Gastroesophageal sphincter (tissue), 4 donors: ENCODE measurements around the gene SLC25A25. TPM values are rescaled to one million over a fixed set of nuclear protein-coding genes. Genes with fewer than 3 reads are reported as not detected.
"Not testable (repeated sequence)": the region's sequence is repeated elsewhere in the genome, so short reads cannot be mapped to it uniquely, and the experiment has no call there.

Experiments
- ATAC-seq: fragments of 150-250 bp; one replicate; pipeline ENCODE4 v1.9.1; 2016; ENCODE audit warnings: mild to moderate bottlenecking, moderate library complexity
- H3K27ac ChIP-seq, 4 donors: fragments of 200-600 bp; sonication (generic) in 3 of 4; 1 replicate in 3 of 4; 2 replicates in 1 of 4; pipeline ENCODE4 v1.5.1; 2016 to 2019
- H3K27me3 ChIP-seq: fragments of 200-600 bp; sonication (generic); one replicate; pipeline ENCODE4 v1.5.1; 2019
- H3K36me3 ChIP-seq, 2 donors: fragments of 200-600 bp; sonication (generic); one replicate each; pipeline ENCODE4 v1.5.1; 2019; ENCODE audit warnings: control low read depth in 1 of 2
- H3K4me1 ChIP-seq, 3 donors: fragments of 200-600 bp; sonication (generic); 1 replicate in 2 of 3; 2 replicates in 1 of 3; pipeline ENCODE4 v1.5.1; 2016 to 2019; ENCODE audit warnings: control low read depth in 2 of 3
- H3K4me3 ChIP-seq, 2 donors: fragments of 200-600 bp; sonication (generic); one replicate each; pipeline ENCODE4 v1.5.1; 2019; ENCODE audit warnings: mild to moderate bottlenecking in 1 of 2, moderate library complexity in 1 of 2
- H3K9me3 ChIP-seq, 3 donors: fragments of 200-600 bp; sonication (generic); one replicate each; pipeline ENCODE4 v1.5.1; 2017 to 2019; ENCODE audit warnings: control low read depth in 2 of 3
- EP300 ChIP-seq: sonication (generic); formaldehyde crosslinking; IDR thresholded peaks from one replicate; pipeline ENCODE4 v1.6.1; 2017; ENCODE audit warnings: antibody characterized with exemption, mild to moderate bottlenecking
- POLR2A ChIP-seq, 2 donors: fragments of 450-650 bp; IDR thresholded peaks; one replicate each; pipeline ENCODE4 v1.6.1; 2017; ENCODE audit warnings: antibody characterized with exemption in 2 of 2, mild to moderate bottlenecking in 2 of 2, moderate library complexity in 1 of 2
- POLR2AphosphoS5 ChIP-seq: sonication (generic); formaldehyde crosslinking; IDR thresholded peaks from one replicate; pipeline ENCODE4 v1.6.1; 2017; ENCODE audit warnings: antibody characterized with exemption
- WGBS, 2 donors: methylation state at CpG; one replicate each; pipeline ENCODE4 v1.1.5; 2018; ENCODE audit warnings: low coverage in 1 of 2; 5-methylcytosine and 5-hydroxymethylcytosine counted together
- total RNA-seq, 4 donors: library from RNA; depleted of rRNA; stranded (reverse); fragments of >200 nt; gene quantifications; one replicate each; pipeline ENCODE4 v1.1.0, GENCODE V29; 2016
- TF ChIP-seq, protein P1 (sequence below), 4 experiments: fragments of 200-600 bp in 2 of 4; fragments of 450-650 bp in 2 of 4; sonication (generic) in 1 of 4; IDR thresholded peaks; one replicate each; pipeline ENCODE4 v1.5.1; 2017 to 2019; ENCODE audit warnings: antibody characterized with exemption in 4 of 4, mild to moderate bottlenecking in 2 of 4, moderate library complexity in 2 of 4

The SLC25A25 gene
- total RNA-seq: 10 to 100 TPM; 16.1 to 64.1 (median 18.3) TPM

DNA sequence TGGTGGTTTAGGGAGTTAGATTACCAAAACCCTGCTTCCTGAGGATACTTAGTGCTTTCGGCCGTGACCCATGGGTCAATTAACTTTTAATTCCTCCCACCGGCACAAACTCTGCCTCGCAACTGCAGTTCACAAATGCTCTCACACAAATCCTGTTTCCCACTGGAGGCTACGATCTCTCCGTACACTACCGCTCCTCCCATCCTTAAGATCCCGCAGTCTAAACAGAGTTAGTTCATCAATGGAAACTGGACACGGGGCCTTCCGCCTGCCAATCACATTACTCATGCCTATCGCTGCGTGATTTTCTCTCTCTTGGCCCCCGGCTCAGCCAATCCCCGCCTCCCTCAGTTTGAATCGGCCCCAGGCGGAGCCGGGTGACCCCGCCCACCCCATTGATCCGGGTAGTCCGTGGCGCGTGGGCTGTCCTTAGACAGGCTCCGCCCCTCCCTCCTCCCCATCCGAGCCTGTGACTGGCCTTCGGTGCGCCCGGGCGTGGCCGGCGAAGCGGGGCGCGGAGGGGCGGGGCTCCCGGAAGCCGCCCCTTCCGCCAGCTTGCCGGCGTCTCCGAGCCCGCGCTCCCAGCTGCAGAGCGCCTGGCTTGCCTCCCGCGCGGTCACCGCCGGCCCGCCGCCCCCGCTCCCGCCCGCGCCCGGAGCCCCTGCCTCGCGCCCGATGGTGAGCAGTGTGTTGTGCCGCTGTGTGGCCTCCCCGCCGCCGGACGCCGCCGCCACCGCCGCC is at the start of gene SLC25A25:
TSS of gene SLC25A25 (plus strand) at position 588 of the 741 bp plus-strand sequence. CDS start at position 676, 88 bp downstream.
- Histone ChIP-seq H3K36me3 (peaks cover 0 to 10% of the 10 kb centered on the region in 2 donors), H3K4me1 (peaks cover 0 to 80% (median 30%) of the 10 kb centered on the region in 3 donors), H3K4me3 (peak within 1 kb of the TSS; percentile 66 to 97), H3K9me3 (no peaks in the 10 kb centered on the region), H3K27ac (peak within 1 kb of the TSS; percentile 92 to 99 (median 96)), H3K27me3 (no peaks in the 10 kb centered on the region)
- ATAC-seq: peak; percentile 91
- WGBS, 2 donors: 2 to 3% methylated on average over 5 to 12 of the region's 67 CpGs
- TF ChIP-seq, protein P1, sequence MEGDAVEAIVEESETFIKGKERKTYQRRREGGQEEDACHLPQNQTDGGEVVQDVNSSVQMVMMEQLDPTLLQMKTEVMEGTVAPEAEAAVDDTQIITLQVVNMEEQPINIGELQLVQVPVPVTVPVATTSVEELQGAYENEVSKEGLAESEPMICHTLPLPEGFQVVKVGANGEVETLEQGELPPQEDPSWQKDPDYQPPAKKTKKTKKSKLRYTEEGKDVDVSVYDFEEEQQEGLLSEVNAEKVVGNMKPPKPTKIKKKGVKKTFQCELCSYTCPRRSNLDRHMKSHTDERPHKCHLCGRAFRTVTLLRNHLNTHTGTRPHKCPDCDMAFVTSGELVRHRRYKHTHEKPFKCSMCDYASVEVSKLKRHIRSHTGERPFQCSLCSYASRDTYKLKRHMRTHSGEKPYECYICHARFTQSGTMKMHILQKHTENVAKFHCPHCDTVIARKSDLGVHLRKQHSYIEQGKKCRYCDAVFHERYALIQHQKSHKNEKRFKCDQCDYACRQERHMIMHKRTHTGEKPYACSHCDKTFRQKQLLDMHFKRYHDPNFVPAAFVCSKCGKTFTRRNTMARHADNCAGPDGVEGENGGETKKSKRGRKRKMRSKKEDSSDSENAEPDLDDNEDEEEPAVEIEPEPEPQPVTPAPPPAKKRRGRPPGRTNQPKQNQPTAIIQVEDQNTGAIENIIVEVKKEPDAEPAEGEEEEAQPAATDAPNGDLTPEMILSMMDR (IDR thresholded peaks at IDR 0.05): no peak
- peak; percentile 25 for TF ChIP-seq POLR2AphosphoS5
- TF ChIP-seq POLR2A (IDR thresholded peaks at IDR 0.05): peak; percentile 91 to 93
- TF ChIP-seq EP300: no peak

DNA sequence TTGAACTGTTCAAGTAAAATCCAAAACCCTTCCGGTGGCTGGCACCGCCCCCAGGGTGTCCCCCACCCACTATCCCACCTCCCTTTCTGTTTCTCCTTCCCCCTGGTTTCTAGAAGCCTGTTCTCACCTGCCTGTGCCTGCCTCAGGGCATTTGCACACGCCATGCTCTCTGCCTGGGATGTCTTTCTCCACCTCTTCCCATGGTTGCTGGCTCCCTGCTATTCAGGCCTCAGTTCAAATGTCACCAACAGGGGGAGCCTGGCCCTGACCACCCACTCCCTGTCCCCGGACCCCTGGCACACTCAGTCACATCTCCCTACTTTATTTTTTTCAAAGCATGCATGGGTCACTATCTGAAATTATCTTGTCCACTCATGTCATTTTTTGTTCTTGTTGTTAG is 47.3 kb upstream of the SLC25A25 start:
- Histone ChIP-seq H3K4me3 (no peak overlapping the region), H3K9me3 (no peaks in the 10 kb centered on the region), H3K4me1 (no peaks in the 10 kb centered on the region), H3K27me3 (no peaks in the 10 kb centered on the region), H3K36me3 (no peaks in the 10 kb centered on the region), H3K27ac (no peak overlapping the region)
- TF ChIP-seq EP300 (no peak), POLR2A (IDR thresholded peaks at IDR 0.05) (no peak), POLR2AphosphoS5 (no peak)
- TF ChIP-seq, protein P1 (IDR thresholded peaks at IDR 0.05): no peak
- no peak for ATAC-seq
- WGBS, 2 donors: 77 to 100% methylated on average over 2 to 4 of the region's 4 CpGs

DNA sequence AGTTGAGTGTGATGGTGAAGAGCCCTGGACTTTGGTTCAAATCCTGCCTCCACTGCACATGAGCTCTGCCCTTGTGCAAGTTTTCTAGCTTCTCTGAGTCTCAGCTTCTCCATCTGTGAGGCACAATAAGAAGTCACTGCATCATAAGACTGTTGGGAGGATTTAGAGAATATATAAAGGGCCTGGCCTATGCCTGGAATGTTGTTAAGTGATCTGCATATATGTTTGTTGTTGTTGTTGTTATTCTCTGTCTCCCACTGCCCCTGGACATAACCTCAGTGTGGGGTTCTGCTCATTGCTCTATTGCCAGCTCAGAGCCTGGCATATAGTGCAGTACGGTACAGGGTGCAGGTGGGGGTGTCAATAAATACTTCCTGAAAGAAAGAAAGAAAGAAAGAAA is 46.9 kb upstream of the SLC25A25 start:
- H3K9me3 ChIP-seq: no peaks in the 10 kb centered on the region
- no peak overlapping the region for H3K27ac ChIP-seq
- H3K36me3 ChIP-seq: no peaks in the 10 kb centered on the region
- H3K4me3 ChIP-seq: no peak overlapping the region
- no peaks in the 10 kb centered on the region for H3K27me3 ChIP-seq
- no peak for TF ChIP-seq EP300
- no peak for TF ChIP-seq POLR2AphosphoS5
- TF ChIP-seq POLR2A (IDR thresholded peaks at IDR 0.05): no peak
- TF ChIP-seq, protein P1 (IDR thresholded peaks at IDR 0.05): no peak
- WGBS, 2 donors: 100% methylated on average over 1 of the region's 1 CpG; no CpG with 5 or more reads in 1 of the 2 donors
- ATAC-seq: no peak
- H3K4me1 ChIP-seq: no peaks in the 10 kb centered on the region

DNA sequence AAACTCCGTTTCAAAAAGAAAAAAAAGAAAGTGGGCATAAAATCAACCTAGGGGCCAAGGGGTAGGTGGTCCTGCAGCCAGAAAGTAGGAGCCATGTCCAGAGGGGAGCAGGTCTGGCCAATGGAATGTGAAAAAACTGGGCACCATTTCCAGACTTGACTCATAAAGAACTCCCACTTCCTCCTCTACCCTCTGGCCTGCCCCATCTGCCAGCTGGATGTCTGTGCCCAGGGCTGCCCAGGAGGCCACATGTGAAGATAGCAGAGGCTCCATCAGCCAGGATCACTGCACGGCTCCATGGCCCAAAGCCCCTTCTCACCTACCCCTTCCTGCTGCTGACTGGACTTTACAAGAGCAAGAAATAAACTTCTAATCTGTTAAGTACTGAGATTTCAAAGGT is 45.1 kb upstream of the SLC25A25 start:
- H3K4me3 ChIP-seq: no peak overlapping the region
- no peaks in the 10 kb centered on the region for H3K36me3 ChIP-seq
- no peaks in the 10 kb centered on the region for H3K27me3 ChIP-seq
- H3K9me3 ChIP-seq: no peaks in the 10 kb centered on the region
- TF ChIP-seq POLR2A (IDR thresholded peaks at IDR 0.05) (no peak), EP300 (no peak), POLR2AphosphoS5 (no peak)
- TF ChIP-seq, protein P1 (IDR thresholded peaks at IDR 0.05): no peak
- H3K4me1 ChIP-seq: no peaks in the 10 kb centered on the region
- H3K27ac ChIP-seq: no peak overlapping the region
- 64% methylated on average over 2 of the region's 2 CpGs; no CpG with 5 or more reads in 1 of the 2 donors for WGBS, 2 donors
- ATAC-seq: no peak

DNA sequence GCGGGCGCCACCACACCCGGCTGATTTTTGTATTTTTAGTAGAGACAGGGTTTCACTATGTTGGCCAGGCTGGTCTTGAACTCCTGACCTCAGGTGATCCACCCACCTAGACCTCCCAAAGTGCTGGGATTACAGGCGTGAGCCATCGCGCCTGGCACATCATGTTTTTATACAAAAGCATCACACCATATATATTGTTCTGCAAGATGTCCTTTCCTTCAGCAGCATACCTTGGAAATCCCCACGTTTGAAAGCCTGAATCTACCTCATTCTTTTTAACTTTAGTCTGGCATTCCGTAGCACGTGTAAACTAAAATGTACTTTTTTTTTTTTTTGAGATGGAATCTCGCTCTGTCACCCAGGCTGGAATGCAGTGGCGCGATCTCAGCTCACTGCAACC is 44.4 kb upstream of the SLC25A25 start:
- not testable (repeated sequence) for H3K4me1 ChIP-seq, H3K9me3 ChIP-seq, ATAC-seq, H3K36me3 ChIP-seq, H3K27ac ChIP-seq, H3K27me3 ChIP-seq, H3K4me3 ChIP-seq
- 67 to 79% methylated on average over 7 to 11 of the region's 12 CpGs for WGBS, 2 donors
